C4-2B (cell line): Measurements from ENCODE around the gene PROM1.

ENCODE experiments used
- CTCF ChIP-seq: fragments of 450-650 bp; conservative IDR thresholded peaks from 2 replicates; pipeline ENCODE4 v1.5.1; 2017; ENCODE audit warnings: mild to moderate bottlenecking
- ZFX ChIP-seq: fragments of 450-650 bp; IDR thresholded peaks from 2 replicates; pipeline ENCODE4 v1.6.1; 2017

- TF ChIP-seq CTCF (no peak), ZFX (no peak)
Measured at GRCh38 chr4:16043642-16044498, 40.0 kb downstream of the PROM1 start.
